Measurements from ENCODE around the gene SRRM4.
A peak's percentile ranks its signal among the peaks of the same experiment; 100 is the strongest.

The SRRM4 gene

GRCh38 chr12:119055977-119056376 is 74.6 kb downstream of the SRRM4 start:
- H3K4me3 ChIP-seq (ENCODE audit: control insufficient read depth, low read depth, low read length): no peak overlapping the region
- no peak for DNase-seq (ENCODE audit: low read depth)
- TF ChIP-seq, protein P1, sequence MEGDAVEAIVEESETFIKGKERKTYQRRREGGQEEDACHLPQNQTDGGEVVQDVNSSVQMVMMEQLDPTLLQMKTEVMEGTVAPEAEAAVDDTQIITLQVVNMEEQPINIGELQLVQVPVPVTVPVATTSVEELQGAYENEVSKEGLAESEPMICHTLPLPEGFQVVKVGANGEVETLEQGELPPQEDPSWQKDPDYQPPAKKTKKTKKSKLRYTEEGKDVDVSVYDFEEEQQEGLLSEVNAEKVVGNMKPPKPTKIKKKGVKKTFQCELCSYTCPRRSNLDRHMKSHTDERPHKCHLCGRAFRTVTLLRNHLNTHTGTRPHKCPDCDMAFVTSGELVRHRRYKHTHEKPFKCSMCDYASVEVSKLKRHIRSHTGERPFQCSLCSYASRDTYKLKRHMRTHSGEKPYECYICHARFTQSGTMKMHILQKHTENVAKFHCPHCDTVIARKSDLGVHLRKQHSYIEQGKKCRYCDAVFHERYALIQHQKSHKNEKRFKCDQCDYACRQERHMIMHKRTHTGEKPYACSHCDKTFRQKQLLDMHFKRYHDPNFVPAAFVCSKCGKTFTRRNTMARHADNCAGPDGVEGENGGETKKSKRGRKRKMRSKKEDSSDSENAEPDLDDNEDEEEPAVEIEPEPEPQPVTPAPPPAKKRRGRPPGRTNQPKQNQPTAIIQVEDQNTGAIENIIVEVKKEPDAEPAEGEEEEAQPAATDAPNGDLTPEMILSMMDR (conservative IDR thresholded peaks at IDR 0.05; ENCODE audit: control insufficient read depth, insufficient read depth, low read depth, low read length): no peak

DNA sequence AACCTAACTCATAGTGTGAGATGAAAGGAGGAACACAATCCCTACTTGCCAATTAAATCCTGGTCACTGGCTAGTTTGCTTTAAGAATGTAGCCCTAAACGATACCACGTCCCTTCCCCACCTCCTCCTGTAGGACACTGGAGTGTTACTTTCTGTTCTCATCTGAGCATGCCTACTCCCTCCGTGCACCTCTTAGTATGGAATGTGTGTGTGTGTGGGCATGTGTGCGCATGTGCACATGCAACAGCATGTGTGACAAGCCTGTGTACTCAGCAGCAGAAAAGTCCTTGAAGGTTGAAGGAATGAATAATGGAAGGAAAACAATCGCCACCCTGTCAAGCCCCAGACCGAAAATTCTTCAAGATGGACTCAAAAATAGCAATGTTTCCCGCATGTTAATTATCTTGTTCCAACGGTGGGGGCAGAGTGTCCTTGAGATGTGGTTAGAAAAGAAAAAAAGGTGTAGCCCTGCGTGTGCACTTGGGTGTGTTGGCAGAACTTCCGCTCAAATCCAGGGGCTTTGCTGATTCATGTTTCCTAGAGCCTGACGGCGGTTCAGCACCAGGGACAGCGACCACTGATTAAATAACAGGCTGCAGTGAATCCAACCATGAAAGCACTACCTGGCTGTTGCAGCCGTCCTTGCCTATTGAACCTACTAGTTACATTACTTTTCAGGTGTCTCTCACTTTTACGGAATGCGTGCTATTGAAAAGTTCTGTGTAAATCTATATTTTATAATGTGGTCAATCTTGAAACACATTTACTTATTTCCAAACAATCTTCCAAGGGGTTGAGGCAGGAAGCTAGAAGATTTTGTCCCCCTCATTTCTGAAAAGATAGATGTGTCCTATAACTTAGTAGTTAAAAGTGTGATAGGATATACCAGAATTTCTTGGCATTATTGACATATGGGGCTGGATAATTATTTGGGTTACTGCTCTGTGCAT is 79.8 kb downstream of the SRRM4 start:
- H3K4me3 ChIP-seq (ENCODE audit: control insufficient read depth, low read depth, low read length): no peak overlapping the region
- peak; percentile 17 for DNase-seq (ENCODE audit: low read depth)
- TF ChIP-seq, protein P1 (conservative IDR thresholded peaks at IDR 0.05; ENCODE audit: control insufficient read depth, insufficient read depth, low read depth, low read length): no peak

DNA sequence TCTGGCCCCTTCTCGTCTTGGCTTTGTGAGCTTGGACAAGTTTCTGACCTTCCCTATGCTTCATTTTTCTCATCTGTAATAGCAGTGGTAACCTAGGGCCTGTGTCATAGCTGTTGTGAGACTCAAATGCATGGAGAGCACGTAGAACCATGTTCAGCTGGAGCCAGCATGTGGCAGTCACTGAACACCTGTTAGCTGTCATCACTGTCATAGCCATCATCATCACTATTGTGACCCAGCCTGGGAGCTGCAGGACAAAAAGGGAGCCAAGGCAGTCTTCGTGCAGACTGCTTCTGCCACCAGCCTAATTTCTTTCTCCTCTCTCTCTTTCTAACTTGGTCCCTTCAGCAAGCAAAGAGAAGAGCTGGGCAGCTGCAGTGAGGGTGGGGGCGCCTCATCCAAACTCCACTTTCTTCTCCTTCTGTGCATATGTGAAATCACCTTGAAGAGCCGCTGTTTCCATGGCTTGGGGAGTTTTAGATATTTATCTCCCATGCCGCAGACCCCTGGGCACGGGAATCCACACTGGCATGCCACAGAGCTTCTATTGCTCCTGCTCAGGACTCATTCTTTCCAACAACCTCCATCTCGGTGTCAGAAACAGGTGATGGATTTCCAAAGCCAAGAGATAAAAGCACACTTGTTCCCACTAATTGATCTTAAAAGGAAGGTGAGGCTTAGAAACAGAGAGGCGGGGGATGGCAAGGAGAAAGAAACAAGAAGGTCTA is 87.0 kb downstream of the SRRM4 start:
- no peak for DNase-seq (ENCODE audit: low read depth)
- no peak overlapping the region for H3K4me3 ChIP-seq (ENCODE audit: control insufficient read depth, low read depth, low read length)
- TF ChIP-seq, protein P1 (conservative IDR thresholded peaks at IDR 0.05; ENCODE audit: control insufficient read depth, insufficient read depth, low read depth, low read length): no peak

DNA sequence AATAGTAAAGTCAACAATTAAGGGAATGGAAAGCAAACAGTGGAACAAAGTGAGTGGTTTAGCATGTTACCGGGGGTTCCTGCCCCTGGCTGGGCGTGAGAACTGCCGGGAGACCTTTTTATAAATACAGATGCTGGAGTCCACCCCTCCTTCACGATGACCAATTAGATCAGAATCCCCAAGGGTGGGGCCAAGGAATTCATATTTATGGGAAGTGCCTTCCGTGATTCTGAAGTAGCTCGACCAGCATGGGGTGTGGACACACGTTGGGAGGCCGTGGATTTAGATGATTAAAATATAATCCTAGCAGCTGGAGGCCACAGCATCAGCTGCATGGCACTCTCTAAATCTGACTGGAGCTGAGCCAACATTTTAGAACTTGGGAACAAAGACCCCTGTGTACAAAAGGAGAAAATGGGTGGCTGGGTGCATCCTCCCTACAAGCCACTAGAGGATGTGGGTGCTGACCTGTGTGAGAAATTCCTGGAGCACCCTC is 87.9 kb downstream of the SRRM4 start:
- no peak for DNase-seq (ENCODE audit: low read depth)
- TF ChIP-seq, protein P1 (conservative IDR thresholded peaks at IDR 0.05; ENCODE audit: control insufficient read depth, insufficient read depth, low read depth, low read length): no peak
- H3K4me3 ChIP-seq (ENCODE audit: control insufficient read depth, low read depth, low read length): no peak overlapping the region

- no peak for DNase-seq (ENCODE audit: low read depth)
- H3K4me3 ChIP-seq (ENCODE audit: control insufficient read depth, low read depth, low read length): no peak overlapping the region
- TF ChIP-seq, protein P1 (conservative IDR thresholded peaks at IDR 0.05; ENCODE audit: control insufficient read depth, insufficient read depth, low read depth, low read length): no peak
Observed at GRCh38 chr12:119071176-119071575, 89.8 kb downstream of the SRRM4 start.

GRCh38 chr12:119071638-119072231 is 90.4 kb downstream of the SRRM4 start:
- TF ChIP-seq, protein P1 (conservative IDR thresholded peaks at IDR 0.05; ENCODE audit: control insufficient read depth, insufficient read depth, low read depth, low read length): no peak
- no peak overlapping the region for H3K4me3 ChIP-seq (ENCODE audit: control insufficient read depth, low read depth, low read length)
- DNase-seq (ENCODE audit: low read depth): no peak

All from fibroblast of mammary gland (primary cell).